ENCODE measurements around the gene GLP1R.
A peak's percentile ranks its signal among the peaks of the same experiment; 100 is the strongest.

The GLP1R gene

DNA sequence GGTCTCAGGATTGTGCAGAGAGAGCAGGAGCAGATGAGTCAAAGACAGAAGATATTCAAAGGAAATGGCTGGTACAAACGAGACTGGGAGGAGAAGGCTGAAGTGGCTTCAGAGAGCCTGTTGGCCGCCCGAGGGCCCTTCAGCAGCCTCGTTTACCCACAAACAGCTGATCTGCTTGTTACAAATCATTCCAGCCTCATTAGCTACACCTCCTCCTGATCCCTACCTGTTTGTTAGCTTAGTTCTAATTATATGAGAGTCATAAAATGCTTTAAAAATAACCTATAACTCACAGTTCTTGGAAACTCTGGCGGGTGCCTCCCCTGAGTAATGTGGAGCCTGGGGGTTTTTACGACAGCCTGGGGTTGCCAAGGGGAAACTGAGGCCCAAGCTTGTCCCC is 12.6 kb downstream of the GLP1R start (continued):
- TF ChIP-seq, protein P1, sequence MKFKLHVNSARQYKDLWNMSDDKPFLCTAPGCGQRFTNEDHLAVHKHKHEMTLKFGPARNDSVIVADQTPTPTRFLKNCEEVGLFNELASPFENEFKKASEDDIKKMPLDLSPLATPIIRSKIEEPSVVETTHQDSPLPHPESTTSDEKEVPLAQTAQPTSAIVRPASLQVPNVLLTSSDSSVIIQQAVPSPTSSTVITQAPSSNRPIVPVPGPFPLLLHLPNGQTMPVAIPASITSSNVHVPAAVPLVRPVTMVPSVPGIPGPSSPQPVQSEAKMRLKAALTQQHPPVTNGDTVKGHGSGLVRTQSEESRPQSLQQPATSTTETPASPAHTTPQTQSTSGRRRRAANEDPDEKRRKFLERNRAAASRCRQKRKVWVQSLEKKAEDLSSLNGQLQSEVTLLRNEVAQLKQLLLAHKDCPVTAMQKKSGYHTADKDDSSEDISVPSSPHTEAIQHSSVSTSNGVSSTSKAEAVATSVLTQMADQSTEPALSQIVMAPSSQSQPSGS (tag by site-specific recombination; IDR thresholded peaks at IDR 0.05; ENCODE audit: low read depth), result no peak
- TF ChIP-seq, protein P2, sequence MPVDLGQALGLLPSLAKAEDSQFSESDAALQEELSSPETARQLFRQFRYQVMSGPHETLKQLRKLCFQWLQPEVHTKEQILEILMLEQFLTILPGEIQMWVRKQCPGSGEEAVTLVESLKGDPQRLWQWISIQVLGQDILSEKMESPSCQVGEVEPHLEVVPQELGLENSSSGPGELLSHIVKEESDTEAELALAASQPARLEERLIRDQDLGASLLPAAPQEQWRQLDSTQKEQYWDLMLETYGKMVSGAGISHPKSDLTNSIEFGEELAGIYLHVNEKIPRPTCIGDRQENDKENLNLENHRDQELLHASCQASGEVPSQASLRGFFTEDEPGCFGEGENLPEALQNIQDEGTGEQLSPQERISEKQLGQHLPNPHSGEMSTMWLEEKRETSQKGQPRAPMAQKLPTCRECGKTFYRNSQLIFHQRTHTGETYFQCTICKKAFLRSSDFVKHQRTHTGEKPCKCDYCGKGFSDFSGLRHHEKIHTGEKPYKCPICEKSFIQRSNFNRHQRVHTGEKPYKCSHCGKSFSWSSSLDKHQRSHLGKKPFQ (tag by site-specific recombination; IDR thresholded peaks at IDR 0.05), result 0 out of 2 replicates have a peak, but pooled peaks have one; percentile 36
- TF ChIP-seq OSR2 (tag by site-specific recombination; IDR thresholded peaks at IDR 0.05) (peak; percentile 88), ZIC2 (tag by site-specific recombination; IDR thresholded peaks at IDR 0.05) (peak; percentile 26), SP7 (tag by site-specific recombination; IDR thresholded peaks at IDR 0.05) (peak; percentile 84), ZNF830 (tag by site-specific recombination; IDR thresholded peaks at IDR 0.05; ENCODE audit: low read depth) (no peak), GLIS1 (tag by site-specific recombination; IDR thresholded peaks at IDR 0.05) (peak; percentile 79), MZF1 (tag by site-specific recombination; IDR thresholded peaks at IDR 0.05; ENCODE audit: borderline replicate concordance) (peak; percentile 55; the same call in 1 of the 2 replicates), ZNF596 (tag by site-specific recombination; IDR thresholded peaks at IDR 0.05) (peak; percentile 87), GFI1B (tag by site-specific recombination; IDR thresholded peaks at IDR 0.05) (peak; percentile 30; the same call in 1 of the 2 replicates), ZNF585B (tag by site-specific recombination; IDR thresholded peaks at IDR 0.05) (no peak), KLF10 (tag by site-specific recombination; IDR thresholded peaks at IDR 0.05) (peak; percentile 64; the same call in 1 of the 2 replicates)
- TF ChIP-seq, protein P3, sequence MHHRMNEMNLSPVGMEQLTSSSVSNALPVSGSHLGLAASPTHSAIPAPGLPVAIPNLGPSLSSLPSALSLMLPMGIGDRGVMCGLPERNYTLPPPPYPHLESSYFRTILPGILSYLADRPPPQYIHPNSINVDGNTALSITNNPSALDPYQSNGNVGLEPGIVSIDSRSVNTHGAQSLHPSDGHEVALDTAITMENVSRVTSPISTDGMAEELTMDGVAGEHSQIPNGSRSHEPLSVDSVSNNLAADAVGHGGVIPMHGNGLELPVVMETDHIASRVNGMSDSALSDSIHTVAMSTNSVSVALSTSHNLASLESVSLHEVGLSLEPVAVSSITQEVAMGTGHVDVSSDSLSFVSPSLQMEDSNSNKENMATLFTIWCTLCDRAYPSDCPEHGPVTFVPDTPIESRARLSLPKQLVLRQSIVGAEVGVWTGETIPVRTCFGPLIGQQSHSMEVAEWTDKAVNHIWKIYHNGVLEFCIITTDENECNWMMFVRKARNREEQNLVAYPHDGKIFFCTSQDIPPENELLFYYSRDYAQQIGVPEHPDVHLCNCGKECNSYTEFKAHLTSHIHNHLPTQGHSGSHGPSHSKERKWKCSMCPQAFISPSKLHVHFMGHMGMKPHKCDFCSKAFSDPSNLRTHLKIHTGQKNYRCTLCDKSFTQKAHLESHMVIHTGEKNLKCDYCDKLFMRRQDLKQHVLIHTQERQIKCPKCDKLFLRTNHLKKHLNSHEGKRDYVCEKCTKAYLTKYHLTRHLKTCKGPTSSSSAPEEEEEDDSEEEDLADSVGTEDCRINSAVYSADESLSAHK (tag by site-specific recombination; IDR thresholded peaks at IDR 0.05), result peak; percentile 61
- TF ChIP-seq, protein P4, sequence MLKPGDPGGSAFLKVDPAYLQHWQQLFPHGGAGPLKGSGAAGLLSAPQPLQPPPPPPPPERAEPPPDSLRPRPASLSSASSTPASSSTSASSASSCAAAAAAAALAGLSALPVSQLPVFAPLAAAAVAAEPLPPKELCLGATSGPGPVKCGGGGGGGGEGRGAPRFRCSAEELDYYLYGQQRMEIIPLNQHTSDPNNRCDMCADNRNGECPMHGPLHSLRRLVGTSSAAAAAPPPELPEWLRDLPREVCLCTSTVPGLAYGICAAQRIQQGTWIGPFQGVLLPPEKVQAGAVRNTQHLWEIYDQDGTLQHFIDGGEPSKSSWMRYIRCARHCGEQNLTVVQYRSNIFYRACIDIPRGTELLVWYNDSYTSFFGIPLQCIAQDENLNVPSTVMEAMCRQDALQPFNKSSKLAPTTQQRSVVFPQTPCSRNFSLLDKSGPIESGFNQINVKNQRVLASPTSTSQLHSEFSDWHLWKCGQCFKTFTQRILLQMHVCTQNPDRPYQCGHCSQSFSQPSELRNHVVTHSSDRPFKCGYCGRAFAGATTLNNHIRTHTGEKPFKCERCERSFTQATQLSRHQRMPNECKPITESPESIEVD (tag by site-specific recombination; IDR thresholded peaks at IDR 0.05), result peak; percentile 44; the same call in 1 of the 2 replicates

DNA sequence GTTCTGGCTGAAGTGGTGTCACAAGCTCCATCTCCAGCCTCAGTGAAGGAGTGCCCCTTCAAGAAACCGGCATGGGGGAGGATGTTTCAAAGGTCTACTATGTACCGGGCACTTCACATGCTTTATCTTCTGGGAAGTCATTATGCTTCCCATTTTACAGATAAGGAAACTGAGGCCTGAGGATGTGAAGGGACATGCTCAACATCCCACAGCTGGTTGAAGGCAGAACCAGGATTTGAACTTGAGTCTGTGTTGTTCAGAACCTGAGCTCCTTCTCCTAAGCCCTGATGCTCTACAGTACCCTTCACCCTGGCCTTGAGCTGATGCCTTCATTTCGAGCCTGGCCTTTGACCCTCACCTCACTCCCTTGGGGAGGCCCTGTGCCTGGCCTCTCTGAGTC is 13.0 kb downstream of the GLP1R start:
- POLR2A ChIA-PET, result no interaction called here
- H3K4me3 ChIP-seq (ENCODE audit: low read depth, low read length), result no peak overlapping the region
- CTCF ChIA-PET, result interaction anchor here (0.9 to 2.3 kb wide), 3 partner anchors 31 to 189 kb away, joined by 3 to 7 read pairs (median 3); no protein-coding TSS in a partner anchor
- no peak for TF ChIP-seq KLF9 (tag by site-specific recombination; IDR thresholded peaks at IDR 0.05; ENCODE audit: low read depth)
- TF ChIP-seq, protein P5, sequence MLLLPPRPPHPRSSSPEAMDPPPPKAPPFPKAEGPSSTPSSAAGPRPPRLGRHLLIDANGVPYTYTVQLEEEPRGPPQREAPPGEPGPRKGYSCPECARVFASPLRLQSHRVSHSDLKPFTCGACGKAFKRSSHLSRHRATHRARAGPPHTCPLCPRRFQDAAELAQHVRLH (tag by site-specific recombination; IDR thresholded peaks at IDR 0.05), result peak; percentile 72
- no peak for TF ChIP-seq ZNF571 (tag by site-specific recombination; IDR thresholded peaks at IDR 0.05)
- H3K36me3 ChIP-seq (ENCODE audit: control insufficient read depth in 2 of 2, insufficient read depth in 1 of 2, low read length in 2 of 2), result no peaks in the 10 kb centered on the region
- no peak overlapping the region; the same call in 1 of the 2 replicates for H3K27ac ChIP-seq (ENCODE audit: extremely low read depth, low read depth, low read length)
- peaks cover 27% of the 10 kb centered on the region for H3K4me1 ChIP-seq (ENCODE audit: control insufficient read depth, insufficient read depth, low read length)
- no peaks in the 10 kb centered on the region for H3K9me3 ChIP-seq (ENCODE audit: control insufficient read depth, insufficient read depth, low read depth, low read length)

Measured in HEK293 (cell line).